ENCODE measurements around the gene HHATL. TPM values are rescaled to one million over a fixed set of nuclear protein-coding genes. Genes with fewer than 3 reads are reported as not detected.

Gene HHATL
- polyA plus RNA-seq, 3 donors: 0.15 to 2.0 (median 1.6) TPM

DNA sequence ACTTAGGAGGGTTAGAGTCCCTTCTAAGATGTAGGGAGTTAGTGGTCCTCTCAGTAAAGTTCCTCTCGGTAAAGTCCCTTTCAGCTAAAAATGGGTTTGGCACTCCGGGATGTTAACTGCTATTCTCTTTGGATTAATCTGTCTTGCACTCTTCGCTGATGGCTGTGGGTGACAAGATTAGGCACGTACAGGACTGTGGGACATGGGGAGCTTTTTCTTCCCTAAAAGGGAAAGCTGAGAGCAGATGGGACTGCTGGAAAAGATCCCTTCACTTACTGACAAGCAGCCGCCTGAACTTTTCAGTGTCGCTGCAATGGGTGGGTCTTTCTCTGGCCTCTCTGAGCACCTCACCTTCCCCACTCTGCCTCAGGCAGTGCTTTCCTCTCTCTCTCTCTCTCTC is 16.4 kb upstream of the HHATL start:
- WGBS, 3 donors: 76 to 81% (median 78%) methylated on average over 6 of the region's 6 CpGs
- no peak overlapping the region for H3K27ac ChIP-seq (ENCODE audit: low read depth, low read length)

DNA sequence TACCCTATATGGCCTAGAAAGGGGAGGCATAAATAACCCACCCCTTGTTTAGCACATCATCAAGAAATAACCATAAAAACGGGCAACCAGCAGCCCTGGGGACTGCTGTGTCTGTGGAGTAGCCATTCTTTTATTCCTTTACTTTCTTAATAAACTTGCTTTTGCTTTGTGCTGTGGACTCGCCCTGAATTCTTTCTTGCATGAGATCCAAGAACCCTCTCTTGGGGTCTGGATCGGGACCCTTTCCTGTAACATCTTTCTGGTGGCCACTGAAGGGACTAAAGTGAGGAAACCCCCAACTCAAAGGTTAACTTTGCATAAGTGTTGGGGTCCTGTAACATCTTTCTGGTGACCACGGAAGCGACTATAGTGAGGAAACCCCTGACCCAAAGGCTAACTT is 15.7 kb upstream of the HHATL start:
- no peak overlapping the region for H3K27ac ChIP-seq (ENCODE audit: low read depth, low read length)
- WGBS, 3 donors: 75 to 81% (median 77%) methylated on average over 5 of the region's 5 CpGs

DNA sequence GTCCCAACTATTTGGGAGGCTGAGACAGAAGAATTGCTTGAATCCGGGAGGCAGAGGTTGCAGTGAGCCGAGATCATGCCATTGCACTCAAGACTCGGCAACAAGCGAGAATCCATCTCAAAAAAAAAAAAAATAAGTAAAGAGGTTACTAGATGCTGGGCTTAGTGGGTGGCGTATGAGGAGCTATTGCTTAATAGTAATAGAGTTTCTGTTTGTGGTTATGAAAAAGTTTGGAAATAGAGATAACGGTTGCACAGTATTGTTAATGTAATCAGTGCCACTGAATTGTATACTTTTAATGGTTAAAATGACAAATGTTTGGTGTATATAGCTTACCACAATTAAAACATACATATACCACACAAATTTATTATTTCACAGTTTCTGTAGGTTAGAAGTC is 14.7 kb upstream of the HHATL start:
- H3K27ac ChIP-seq (ENCODE audit: low read depth, low read length): no peak overlapping the region
- 58 to 89% (median 65%) methylated on average over 6 of the region's 6 CpGs for WGBS, 3 donors

DNA sequence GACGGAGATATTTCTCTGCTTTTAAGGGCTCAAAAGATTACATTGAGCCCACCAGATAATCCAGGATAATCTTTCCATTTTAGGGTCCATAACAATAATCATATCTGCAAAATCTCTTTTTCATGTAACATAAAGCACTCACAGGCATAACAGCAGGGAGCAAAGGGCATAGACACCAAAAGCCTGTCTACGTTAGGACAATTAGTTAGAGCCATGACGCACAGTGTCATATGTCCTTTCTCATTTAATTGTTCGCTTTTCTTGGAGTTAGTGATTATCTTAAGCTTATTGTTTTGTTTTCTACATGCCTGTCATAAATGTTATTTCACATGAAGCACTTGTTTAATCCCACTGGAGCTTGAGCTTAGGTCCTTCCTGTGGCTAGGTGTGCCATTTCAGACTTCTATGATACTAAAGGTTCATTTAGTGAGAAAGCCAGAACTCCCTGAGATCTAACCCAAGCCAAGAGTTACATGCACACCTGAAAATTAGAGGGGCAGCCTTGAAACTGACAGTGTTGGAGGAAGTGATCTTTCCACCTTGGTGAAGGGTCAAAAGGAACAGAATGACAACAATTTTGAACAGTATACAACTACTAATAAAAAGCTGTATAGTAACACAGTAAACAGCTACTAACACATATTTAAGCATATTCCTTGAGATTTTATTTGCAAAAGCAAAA is 11.7 kb upstream of the HHATL start:
- no peak overlapping the region for H3K27ac ChIP-seq (ENCODE audit: low read depth, low read length)
- 83 to 88% (median 87%) methylated on average over 4 of the region's 4 CpGs for WGBS, 3 donors

DNA sequence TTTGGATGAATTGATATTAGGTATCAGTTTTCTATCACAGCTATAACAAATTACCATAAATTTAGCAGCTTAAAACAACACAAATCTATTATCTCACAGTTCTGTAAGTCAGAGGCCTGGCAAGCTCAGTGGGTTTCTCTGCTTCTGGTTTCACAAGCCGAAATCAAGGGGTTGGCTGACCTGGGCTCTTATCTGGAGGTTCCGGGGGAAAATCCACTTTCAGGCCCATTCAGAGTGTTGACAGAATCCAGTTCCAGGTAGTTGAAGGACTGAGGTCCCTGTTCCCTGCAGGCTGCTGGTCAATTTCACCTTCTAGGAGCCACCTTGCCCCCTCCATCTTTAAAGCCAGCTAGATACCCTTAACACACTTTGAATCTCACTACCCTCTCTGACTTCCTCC is 11.1 kb upstream of the HHATL start:
- 82 to 94% (median 87%) methylated on average over 2 of the region's 2 CpGs for WGBS, 3 donors
- H3K27ac ChIP-seq (ENCODE audit: low read depth, low read length): no peak overlapping the region

DNA sequence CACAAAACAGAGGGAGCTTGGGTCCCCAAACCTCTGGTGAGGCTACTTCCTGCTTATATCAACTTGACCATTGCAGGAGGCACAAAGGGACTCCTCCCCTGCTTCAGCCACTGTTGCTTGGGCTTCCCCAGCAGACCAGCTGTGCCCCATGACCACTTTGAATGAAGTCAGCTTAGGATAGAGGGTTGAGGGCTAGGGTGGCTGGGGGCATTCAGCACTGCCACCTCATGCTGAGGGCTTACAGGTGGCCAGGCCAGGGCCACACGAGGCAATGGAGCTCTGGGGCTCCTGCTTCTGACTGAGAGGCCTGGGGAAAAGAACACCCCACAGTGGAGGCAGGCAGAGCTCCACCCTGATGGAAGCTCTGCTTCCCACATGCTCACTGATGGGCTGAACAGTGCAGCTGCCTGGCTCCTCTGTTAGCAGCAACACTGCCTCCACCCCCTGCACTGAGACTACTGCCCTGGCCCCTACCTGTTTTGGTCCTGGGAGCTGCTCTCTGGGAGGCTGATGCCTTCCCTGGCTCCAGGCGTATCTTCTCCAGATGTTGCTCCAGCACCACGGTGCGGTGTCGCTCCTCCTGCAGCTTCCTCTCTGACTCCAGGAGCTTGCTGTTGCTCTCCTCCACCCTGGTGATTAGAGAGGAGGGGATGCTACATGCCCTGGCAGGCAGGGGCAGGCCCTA is 10.2 kb upstream of the HHATL start:
- H3K27ac ChIP-seq (ENCODE audit: low read depth, low read length): no peak overlapping the region
- 68 to 82% (median 70%) methylated on average over 5 of the region's 5 CpGs for WGBS, 3 donors

DNA sequence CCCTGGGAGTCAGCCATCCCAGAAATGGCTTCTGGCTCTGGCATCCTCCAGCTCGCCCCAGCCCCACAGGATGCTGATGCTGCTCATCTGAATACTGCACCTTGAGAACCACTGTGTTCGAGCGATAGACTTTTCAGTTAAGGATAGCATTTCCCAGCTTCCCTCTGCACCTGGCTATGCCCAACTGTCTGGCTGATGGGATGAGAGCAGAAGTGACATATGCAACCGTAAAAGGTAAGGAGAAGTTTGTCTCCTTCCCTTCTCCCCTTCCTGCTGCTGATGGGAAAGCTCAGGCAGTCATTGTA is 9.7 kb upstream of the HHATL start:
- no peak overlapping the region for H3K27ac ChIP-seq (ENCODE audit: low read depth, low read length)
- WGBS, 3 donors: 85 to 90% (median 87%) methylated on average over 4 of the region's 4 CpGs

DNA sequence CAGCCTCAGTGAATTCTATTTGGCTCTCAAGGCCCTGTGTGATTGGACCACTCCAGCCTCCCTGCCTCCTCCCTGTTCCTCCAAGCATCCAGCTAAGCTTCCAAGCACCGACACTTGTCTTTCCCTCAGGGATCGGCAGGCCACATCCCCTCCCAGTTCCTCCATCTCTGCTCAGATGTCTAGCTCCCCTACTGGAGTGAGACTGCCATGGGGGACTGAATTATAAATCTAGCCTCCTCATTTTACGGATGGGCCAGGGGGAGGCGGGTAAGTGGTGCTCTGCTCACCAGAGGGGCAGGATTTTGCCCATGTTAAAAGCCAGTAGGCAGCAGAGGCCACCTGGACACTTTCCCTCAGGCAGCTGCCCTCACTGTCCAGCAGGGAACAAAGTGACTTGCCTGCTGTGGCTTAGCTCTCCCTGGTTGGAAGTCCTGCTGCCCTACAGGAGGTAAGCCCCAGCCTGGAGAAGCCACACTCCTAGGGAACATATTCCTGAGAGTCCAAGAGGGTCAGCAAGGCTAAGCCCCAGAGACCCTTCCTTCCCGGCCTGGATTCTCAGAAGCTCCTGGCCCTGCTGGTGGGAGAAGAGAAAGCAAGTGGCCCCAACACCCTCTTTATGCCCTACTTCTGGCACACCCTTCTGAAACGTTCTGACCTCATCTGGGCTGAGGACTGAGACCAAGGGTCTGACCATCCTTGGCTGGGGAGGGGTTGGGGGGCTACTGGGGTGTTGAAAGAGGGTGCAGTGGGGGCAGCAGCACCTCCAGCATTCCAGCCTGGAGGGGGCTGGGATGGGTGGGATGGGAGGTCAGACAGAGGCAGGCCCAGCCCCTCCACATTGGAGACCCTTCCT is 9.1 kb upstream of the HHATL start:
- WGBS, 3 donors: 52 to 67% (median 61%) methylated on average over 6 of the region's 6 CpGs
- H3K27ac ChIP-seq (ENCODE audit: low read depth, low read length): no peak overlapping the region

DNA sequence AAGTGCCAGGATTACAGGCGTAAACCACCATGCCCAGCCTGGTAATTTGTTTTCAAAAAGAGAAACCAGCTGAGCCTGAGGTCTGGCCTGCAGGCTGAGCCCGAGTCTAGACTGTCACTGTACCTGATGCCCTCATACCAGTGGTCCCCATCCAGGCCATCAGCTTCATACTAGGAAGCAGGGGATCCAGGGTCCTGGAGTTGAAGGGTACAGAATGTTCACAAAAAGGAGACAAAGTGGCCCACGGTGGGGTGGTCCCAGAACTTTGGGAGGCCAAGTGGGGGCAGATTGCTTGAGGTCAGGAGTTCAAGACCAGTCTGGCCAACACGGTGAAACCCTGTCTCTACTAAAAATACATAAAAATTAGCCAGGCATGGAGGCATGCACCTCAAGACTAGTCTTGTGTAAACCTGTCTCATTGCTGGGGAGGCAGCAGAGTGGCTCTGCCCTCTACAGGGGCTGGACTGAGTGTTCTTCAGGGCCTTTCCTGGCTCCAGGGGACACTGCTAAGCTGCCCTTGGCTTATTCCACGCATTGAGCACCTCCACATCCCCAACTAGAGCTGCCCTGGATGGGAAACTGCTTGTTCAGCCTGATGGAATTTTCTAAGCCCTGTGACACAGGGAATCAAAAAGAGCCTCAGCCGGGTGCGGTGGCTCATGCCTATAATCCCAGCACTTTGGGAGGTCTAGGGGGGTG is 7.9 kb upstream of the HHATL start:
- 79 to 85% (median 84%) methylated on average over 7 of the region's 7 CpGs for WGBS, 3 donors
- no peak overlapping the region for H3K27ac ChIP-seq (ENCODE audit: low read depth, low read length)

DNA sequence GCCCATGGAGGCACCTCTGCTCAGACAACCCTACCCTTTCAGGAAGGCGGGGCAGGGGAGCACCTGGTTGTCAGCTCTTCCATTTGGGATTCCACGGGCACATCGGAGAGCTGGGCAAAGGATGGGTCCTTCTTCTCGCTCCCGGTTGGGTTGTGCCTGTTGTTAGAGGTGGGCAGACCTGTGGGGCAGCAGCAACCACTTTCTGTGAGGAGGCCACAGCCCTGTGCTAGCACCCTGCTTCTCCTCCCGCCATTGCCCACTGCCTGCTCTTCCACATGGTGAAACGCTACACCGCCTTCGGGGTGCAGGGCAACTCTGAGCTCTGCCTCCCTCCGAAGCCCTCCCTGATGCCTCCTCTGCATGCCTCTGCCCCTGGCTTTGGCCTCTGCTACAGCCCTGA is 7.0 kb upstream of the HHATL start:
- 88 to 90% (median 90%) methylated on average over 9 to 10 of the region's 10 CpGs for WGBS, 3 donors
- no peak overlapping the region for H3K27ac ChIP-seq (ENCODE audit: low read depth, low read length)

DNA sequence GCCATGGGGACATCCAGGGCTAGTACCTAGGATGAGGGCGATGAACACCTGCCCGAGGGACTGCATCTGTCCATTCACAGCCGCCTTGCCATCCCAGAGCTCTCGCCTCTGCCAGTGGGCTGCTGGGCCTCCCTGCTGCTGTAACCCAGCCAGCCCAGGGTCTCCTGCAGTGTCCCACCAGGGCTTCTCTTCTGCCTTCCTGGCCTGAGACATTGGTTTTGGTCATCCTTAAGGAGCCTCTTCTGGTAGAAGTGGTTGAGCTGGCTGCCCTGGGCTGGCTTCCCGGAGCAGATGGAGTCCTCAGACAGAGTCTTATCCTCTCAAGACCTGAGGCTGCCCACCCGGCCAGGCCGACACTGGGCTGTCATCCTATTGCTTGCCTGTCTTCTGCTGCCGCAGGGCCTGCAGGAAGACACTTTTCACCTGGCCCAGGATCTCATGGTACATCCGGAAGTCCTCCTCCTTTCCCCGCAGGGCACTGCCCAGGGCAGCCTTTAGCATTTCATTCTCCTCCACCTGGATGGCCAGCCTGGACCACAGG is 6.1 kb upstream of the HHATL start:
- no peak overlapping the region for H3K27ac ChIP-seq (ENCODE audit: low read depth, low read length)
- WGBS, 3 donors: 87 to 91% (median 88%) methylated on average over 10 of the region's 10 CpGs

DNA sequence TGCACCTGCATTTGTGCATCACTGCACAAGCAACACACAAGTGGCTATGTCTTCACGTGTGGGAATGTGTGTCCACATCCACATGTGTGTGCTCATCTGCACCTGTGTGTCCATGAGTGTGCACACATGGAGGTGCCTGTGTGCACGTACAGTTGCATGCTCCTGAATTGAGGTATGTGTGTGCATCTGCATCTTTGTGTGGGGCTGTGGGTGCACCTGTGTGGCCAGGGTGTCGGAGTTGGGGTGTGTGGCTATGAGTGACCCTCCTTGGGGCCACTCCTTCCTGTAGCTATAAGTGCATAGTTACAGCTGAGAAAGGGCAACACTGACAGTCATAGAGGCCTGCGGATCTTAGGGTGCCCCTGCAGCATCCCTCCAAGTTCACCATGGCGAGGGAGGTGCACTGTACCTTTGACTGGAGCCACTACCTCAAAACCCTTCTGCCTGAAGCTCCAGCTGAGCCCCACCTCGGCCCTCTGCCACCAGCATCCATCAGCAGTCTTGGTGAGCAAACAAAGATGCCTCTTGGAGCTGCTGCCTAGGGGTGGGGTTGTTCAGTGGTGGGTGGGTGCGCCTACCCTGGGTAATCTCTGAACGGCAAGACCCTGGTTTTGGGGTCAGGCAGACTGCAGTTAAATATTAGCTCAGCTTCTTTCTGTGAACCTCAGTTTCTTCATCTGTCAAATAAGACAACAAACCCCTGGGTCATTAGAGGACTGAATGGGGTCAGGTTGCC is 5.2 kb upstream of the HHATL start:
- no peak overlapping the region for H3K27ac ChIP-seq (ENCODE audit: low read depth, low read length)
- WGBS, 3 donors: 63 to 83% (median 79%) methylated on average over 8 of the region's 8 CpGs

DNA sequence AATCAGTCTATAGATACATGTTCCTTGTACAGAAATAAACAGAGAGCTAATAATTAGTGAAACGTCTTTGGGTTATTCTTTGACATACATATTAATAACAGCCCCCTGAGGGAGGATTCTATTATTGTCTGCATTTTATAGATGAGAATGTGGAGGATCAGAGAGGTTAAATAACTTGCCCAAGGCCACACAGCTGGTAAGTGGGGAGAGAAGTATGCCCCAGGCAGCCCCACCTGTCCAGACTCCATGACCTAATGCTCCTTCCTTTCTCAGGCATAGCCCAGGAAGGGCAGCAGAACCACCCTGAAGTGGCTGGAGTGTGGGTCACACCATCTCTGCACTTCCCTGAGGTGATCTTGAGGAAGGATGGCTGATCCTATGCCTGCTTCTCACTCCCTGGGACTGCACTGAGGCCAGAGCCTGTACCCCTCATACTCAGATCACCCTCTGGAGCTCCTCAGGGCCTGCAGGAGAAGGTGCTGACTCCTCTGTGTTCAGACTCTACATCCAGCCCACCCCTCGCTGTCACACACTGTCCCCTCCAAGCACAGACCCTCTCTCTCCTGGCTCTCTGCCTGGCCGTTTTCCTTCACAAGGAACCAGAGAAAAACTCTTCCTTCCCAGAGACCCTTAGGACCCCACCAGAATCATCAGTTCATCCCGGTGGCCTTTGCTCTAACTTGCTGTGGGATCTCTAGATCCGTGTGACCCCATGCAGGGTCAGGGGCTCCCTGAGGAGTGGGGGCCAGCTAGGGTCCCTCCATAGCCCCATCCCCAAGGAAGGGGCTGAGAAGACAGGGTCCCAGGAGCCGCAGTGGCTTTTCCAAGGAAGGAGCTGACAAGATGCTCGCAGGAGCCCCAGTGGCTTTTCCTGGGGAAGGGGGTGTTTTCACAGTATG is 4.4 kb upstream of the HHATL start:
- 68 to 78% (median 73%) methylated on average over 7 of the region's 7 CpGs for WGBS, 3 donors
- H3K27ac ChIP-seq (ENCODE audit: low read depth, low read length): no peak overlapping the region

DNA sequence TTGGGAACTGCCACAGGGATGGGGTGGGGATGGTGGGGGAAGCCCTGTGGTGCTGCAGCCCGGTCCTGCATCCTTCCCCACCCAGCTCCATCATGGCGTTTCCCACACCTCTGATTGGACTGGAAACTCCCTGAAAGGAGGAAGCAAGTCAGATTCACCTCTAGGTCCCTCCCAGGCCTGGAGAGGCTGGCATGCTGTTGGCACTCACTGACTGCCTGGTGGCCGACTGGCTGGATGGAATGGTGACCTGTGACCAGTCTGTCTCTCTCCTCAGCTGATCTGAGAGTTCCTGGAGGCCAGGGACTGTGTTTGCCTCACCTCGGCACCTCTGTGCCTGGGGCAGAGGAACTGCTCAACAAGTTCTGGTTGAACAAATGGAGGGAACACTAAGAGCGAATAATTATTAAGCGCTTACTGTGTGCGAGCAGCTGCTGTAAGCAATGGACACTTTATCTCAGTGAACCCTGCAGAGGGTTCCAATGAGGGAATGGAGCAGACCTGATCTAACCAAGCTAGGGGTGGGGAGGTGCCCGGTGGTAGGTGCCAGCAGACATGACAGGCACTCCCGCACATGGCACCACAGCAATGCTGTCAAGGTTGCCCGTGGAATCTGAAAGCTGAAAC is 3.5 kb upstream of the HHATL start:
- 73 to 82% (median 78%) methylated on average over 10 of the region's 10 CpGs for WGBS, 3 donors
- no peak overlapping the region for H3K27ac ChIP-seq (ENCODE audit: low read depth, low read length)

DNA sequence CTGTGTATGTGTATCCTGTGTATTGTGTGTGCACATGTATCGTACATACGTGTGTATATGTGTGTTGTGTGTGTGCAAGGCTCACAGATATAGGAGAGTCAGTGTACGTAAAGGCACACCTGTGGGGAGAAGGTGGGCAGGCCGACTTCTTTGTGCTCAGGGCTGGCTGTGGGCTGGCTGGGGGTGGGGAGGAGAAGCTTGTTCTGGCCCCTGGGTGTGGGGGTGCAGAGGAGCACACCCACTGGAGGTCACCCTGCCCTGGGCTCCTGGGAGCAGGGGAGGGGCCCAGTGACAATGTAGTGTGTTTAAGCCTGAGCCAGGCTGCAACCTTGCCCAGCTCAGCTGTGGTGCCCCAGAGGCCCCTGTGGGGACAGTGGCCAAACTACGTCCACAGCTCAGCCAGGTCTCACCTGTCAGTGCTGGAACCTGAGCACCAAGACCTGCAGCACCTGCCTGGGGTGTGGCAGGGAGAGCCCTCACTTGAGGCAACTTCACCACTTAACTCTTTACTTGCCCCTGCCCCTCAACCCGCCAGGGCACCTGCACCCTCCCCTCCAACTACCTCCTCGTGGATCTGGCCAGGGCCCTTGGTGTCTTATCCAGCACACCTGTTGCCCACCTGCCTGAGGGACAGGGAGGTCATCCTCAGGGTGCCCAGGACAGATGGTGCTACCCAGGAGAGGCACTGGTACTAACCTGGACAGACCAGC is 2.6 kb upstream of the HHATL start:
- 70 to 81% (median 80%) methylated on average over 7 of the region's 7 CpGs for WGBS, 3 donors
- no peak overlapping the region for H3K27ac ChIP-seq (ENCODE audit: low read depth, low read length)

DNA sequence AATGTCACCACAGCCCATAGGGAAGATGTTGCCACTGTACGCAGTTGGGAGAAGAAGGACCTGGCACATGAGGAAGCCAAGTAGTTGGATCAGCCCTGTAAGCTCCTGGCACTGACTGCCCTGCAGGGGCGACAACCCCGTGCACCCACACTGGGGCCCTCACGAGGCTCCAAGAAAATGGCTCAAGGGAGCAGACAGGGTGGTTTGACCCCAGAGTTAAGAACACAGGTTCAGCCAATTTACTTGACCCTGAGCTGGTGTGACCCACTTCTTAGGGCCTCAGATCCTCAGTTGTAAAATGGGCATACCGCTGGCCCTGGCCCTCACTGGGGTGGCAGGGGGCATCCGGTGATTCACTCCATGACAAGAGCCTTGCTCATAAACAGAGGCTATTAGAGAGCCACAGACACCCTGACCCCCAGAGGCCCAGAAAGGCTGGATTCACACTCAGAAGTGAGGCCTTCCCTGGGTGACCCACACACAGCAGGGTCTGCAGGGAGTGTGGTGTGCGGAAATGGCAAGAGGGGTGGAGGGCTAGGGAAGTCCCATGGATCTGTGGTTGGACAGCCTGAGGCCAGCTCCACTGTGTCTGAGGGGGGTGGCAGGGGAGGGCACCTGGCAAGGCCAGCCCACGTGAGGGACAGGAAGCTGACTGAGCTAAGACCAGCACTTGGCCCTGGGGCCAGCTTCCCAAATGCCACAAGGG is 1.7 kb upstream of the HHATL start:
- no peak overlapping the region for H3K27ac ChIP-seq (ENCODE audit: low read depth, low read length)
- WGBS, 3 donors: 83 to 85% (median 84%) methylated on average over 8 of the region's 8 CpGs
